Measurements from ENCODE around the gene TRABD2B. TPM values are rescaled to one million over a fixed set of nuclear protein-coding genes. Genes with fewer than 3 reads are reported as not detected.

Gene TRABD2B
- total RNA-seq, 1 experiment from 2014 or later: 0.36 TPM

- Histone ChIP-seq H3K9me3 (no peaks in the 10 kb centered on the region), H3K27me3 (replicated peaks; ENCODE audit: control insufficient read depth, insufficient read depth, low read length) (no peaks in the 10 kb centered on the region), H3K4me1 (peaks cover 24% of the 10 kb centered on the region), H3K4me3 (ENCODE audit: low read depth, low read length) (no peak overlapping the region), H3K36me3 (ENCODE audit: control insufficient read depth, insufficient read depth, low read length) (no peaks in the 10 kb centered on the region)
- H3K4me3 Mint-ChIP-seq (ENCODE audit: unreplicated experiment): no peak overlapping the region
- H3K27ac Mint-ChIP-seq (ENCODE audit: unreplicated experiment): no peak overlapping the region
- ChIA-PET POLR2A (no interaction called here), CTCF (no interaction called here)
- no peak for DNase-seq
- intact Hi-C loops (cut with micrococcal nuclease; ENCODE audit: unreplicated experiment): no loop called here
- no peak for TF ChIP-seq CTCF (IDR thresholded peaks at IDR 0.05; ENCODE audit: insufficient read depth in 1 of 2, low read depth in 1 of 2, low read length in 1 of 2, severe bottlenecking in 1 of 2, unreplicated experiment in 1 of 2)
- no peaks in the 10 kb centered on the region for H3K27me3 Mint-ChIP-seq (ENCODE audit: insufficient read depth, unreplicated experiment)
- H3K9me3 Mint-ChIP-seq (ENCODE audit: unreplicated experiment): no peaks in the 10 kb centered on the region
- H3K4me1 Mint-ChIP-seq (ENCODE audit: low read depth, unreplicated experiment): peaks cover 14% of the 10 kb centered on the region
- BruUV-seq (replicated peaks): no TSS peak
- H3K36me3 Mint-ChIP-seq (ENCODE audit: insufficient read depth, unreplicated experiment): no peaks in the 10 kb centered on the region
These were observed 274.1 kb downstream of the TRABD2B start for GRCh38 chr1:47722909-47723580.

- H3K27me3 Mint-ChIP-seq (ENCODE audit: insufficient read depth, unreplicated experiment): no peaks in the 10 kb centered on the region
- no peaks in the 10 kb centered on the region for H3K27me3 ChIP-seq (replicated peaks; ENCODE audit: control insufficient read depth, insufficient read depth, low read length)
- no peaks in the 10 kb centered on the region for H3K9me3 Mint-ChIP-seq (ENCODE audit: unreplicated experiment)
- intact Hi-C loops (cut with micrococcal nuclease; ENCODE audit: unreplicated experiment): no loop called here
- peaks cover 8% of the 10 kb centered on the region for H3K4me1 Mint-ChIP-seq (ENCODE audit: low read depth, unreplicated experiment)
- H3K36me3 ChIP-seq (ENCODE audit: control insufficient read depth, insufficient read depth, low read length): no peaks in the 10 kb centered on the region
- no peak overlapping the region for H3K4me3 ChIP-seq (ENCODE audit: low read depth, low read length)
- H3K36me3 Mint-ChIP-seq (ENCODE audit: insufficient read depth, unreplicated experiment): no peaks in the 10 kb centered on the region
- H3K4me3 Mint-ChIP-seq (ENCODE audit: unreplicated experiment): no peak overlapping the region
- DNase-seq: no peak
- no peak for TF ChIP-seq CTCF (IDR thresholded peaks at IDR 0.05; ENCODE audit: insufficient read depth in 1 of 2, low read depth in 1 of 2, low read length in 1 of 2, severe bottlenecking in 1 of 2, unreplicated experiment in 1 of 2)
- ChIA-PET CTCF (no interaction called here), POLR2A (no interaction called here)
- BruUV-seq (replicated peaks): no TSS peak
- H3K9me3 ChIP-seq: no peaks in the 10 kb centered on the region
- H3K4me1 ChIP-seq: peaks cover 18% of the 10 kb centered on the region
- H3K27ac Mint-ChIP-seq (ENCODE audit: unreplicated experiment): no peak overlapping the region
These were observed 275.1 kb downstream of the TRABD2B start for GRCh38 chr1:47722101-47722500.

GRCh38 chr1:47720111-47720510, 277.1 kb downstream of the TRABD2B start:
- no TSS peak for BruUV-seq (replicated peaks)
- Histone ChIP-seq H3K4me1 (peaks cover 10% of the 10 kb centered on the region), H3K4me3 (ENCODE audit: low read depth, low read length) (no peak overlapping the region), H3K9me3 (no peaks in the 10 kb centered on the region), H3K27me3 (replicated peaks; ENCODE audit: control insufficient read depth, insufficient read depth, low read length) (no peaks in the 10 kb centered on the region), H3K36me3 (ENCODE audit: control insufficient read depth, insufficient read depth, low read length) (no peaks in the 10 kb centered on the region)
- Mint-ChIP-seq H3K9me3 (ENCODE audit: unreplicated experiment) (no peaks in the 10 kb centered on the region), H3K4me3 (ENCODE audit: unreplicated experiment) (no peak overlapping the region), H3K4me1 (ENCODE audit: low read depth, unreplicated experiment) (peaks cover 8% of the 10 kb centered on the region), H3K36me3 (ENCODE audit: insufficient read depth, unreplicated experiment) (no peaks in the 10 kb centered on the region), H3K27ac (ENCODE audit: unreplicated experiment) (no peak overlapping the region), H3K27me3 (ENCODE audit: insufficient read depth, unreplicated experiment) (peaks cover 4% of the 10 kb centered on the region)
- intact Hi-C loops (cut with micrococcal nuclease; ENCODE audit: unreplicated experiment): no loop called here
- no peak for DNase-seq
- TF ChIP-seq CTCF (IDR thresholded peaks at IDR 0.05; ENCODE audit: insufficient read depth in 1 of 2, low read depth in 1 of 2, low read length in 1 of 2, severe bottlenecking in 1 of 2, unreplicated experiment in 1 of 2): no peak
- CTCF ChIA-PET: no interaction called here
- POLR2A ChIA-PET: no interaction called here
